Measurements from ENCODE around the gene CACNA2D3.

DNA sequence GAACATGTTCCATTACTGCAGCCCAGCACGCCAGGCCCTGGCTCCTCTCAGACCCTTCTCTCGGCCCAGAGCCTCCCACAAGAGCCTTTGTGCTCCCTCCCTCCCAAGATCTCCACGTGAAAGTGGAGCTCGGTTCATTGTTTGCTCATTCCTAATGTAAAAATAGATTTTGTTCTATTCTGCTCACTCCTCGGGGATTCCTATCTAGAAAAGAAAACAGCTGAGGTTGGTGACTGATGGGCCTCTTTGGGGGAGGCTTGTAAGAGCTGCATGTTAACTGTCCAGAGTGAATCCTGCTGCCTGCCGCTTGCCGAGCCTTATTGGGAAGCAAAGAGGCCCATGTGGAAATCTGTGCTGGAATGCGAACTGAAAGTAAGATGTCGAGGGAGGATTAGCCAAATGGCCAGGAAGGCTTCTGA, 538.4 kb downstream of the CACNA2D3 start:
- TF ChIP-seq, protein P1, sequence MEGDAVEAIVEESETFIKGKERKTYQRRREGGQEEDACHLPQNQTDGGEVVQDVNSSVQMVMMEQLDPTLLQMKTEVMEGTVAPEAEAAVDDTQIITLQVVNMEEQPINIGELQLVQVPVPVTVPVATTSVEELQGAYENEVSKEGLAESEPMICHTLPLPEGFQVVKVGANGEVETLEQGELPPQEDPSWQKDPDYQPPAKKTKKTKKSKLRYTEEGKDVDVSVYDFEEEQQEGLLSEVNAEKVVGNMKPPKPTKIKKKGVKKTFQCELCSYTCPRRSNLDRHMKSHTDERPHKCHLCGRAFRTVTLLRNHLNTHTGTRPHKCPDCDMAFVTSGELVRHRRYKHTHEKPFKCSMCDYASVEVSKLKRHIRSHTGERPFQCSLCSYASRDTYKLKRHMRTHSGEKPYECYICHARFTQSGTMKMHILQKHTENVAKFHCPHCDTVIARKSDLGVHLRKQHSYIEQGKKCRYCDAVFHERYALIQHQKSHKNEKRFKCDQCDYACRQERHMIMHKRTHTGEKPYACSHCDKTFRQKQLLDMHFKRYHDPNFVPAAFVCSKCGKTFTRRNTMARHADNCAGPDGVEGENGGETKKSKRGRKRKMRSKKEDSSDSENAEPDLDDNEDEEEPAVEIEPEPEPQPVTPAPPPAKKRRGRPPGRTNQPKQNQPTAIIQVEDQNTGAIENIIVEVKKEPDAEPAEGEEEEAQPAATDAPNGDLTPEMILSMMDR (conservative IDR thresholded peaks at IDR 0.05; ENCODE audit: low read depth, low read length) = no peak
- no peak for TF ChIP-seq EZH2phosphoT487 (IDR thresholded peaks at IDR 0.05; ENCODE audit: borderline replicate concordance, low read length)
